ENCODE data around the gene ASCL4. TPM values are rescaled to one million over a fixed set of nuclear protein-coding genes. Genes with fewer than 3 reads are reported as not detected.

The ASCL4 gene
- total RNA-seq, 1 experiment from 2014 or later = not detected

DNA sequence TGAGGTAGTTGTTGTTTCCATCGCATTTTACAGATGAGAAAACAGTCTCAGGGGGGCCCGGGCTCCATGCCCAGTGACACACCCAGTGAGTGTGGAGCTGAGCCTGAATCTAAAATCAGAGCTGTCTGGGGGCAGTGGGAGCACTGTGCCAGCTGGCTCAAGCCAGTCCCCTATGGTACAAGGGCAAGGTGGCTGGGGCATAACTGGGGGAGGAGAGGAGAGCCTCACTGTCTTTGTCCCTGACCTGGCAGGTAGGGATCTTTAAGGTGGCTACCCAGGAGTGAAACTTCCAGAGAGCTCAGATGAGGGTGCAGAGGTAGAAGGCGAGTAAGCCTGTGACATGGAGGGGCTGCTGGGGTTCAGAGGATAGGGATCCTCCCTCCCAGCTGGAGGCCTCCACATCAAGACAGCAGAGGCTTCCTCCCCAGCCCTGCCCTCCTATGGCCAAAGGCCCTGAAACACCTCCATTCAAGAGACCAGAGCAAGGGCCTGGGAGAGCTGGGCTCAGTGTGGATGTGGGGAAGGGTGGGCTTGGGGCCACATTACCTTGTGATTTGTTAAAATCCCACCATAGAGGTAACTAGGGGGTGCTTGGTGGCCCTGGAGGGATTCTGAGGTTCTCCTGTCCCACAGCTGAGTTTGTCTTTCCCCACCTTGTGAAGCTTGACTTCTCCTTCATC is 33.1 kb downstream of the ASCL4 start:
- WGBS (ENCODE audit: extremely low coverage, insufficient read length, low lambda C conversion rate) = no CpG with 5 or more reads among the region's 3 CpGs
- 0 out of 7 replicates have a peak overlapping the region, but pooled peaks of 1 of the 3 experiments have one; percentile 15 for H3K27ac Mint-ChIP-seq
- H3K4me3 Mint-ChIP-seq = no peak overlapping the region
- H2AFZ ChIP-seq (ENCODE audit: low read length) = no peak overlapping the region
- H3K27me3 Mint-ChIP-seq (ENCODE audit: low read depth) = peaks cover 7% of the 10 kb centered on the region
- H3K9me3 ChIP-seq (ENCODE audit: control insufficient read depth, low read depth, low read length) = no peaks in the 10 kb centered on the region
- no peak overlapping the region for H2BK5ac ChIP-seq (ENCODE audit: insufficient read length, low read length)
- peaks cover 0 to 6% of the 10 kb centered on the region in 2 experiments; a peak in 2 of 4 replicates for H3K4me1 Mint-ChIP-seq
- H3K23ac ChIP-seq (ENCODE audit: insufficient read length, low read depth, low read length) = no peak overlapping the region
- DNase-seq = no peak
- no peak overlapping the region for H2BK12ac ChIP-seq (ENCODE audit: insufficient read length, low read depth, low read length)
- H3T11ph ChIP-seq (ENCODE audit: low read length) = no peak overlapping the region
- H4K8ac ChIP-seq (replicated peaks; ENCODE audit: insufficient read length, low read depth, low read length) = no peak overlapping the region
- no peak overlapping the region for H2BK120ac ChIP-seq (ENCODE audit: low read depth, low read length, poor library complexity, severe bottlenecking)
- no peak overlapping the region for H3K18ac ChIP-seq (ENCODE audit: insufficient read length, low read depth, low read length)
- no peaks in the 10 kb centered on the region; the same call in 1 of the 2 replicates for H3K4me1 ChIP-seq (ENCODE audit: insufficient read depth, low read length)
- H4K5ac ChIP-seq (ENCODE audit: insufficient read length, low read depth, low read length) = no peak overlapping the region
- no peak overlapping the region for H2AK5ac ChIP-seq (ENCODE audit: insufficient read length, low read length)
- H3K79me2 ChIP-seq (ENCODE audit: insufficient read depth, low read length) = no peaks in the 10 kb centered on the region
- no peaks in the 10 kb centered on the region for H3K36me3 Mint-ChIP-seq (ENCODE audit: insufficient read depth in 1 of 3, low read depth in 3 of 3)
- no peak overlapping the region for H3K4ac ChIP-seq (ENCODE audit: low read depth, low read length)
- H2BK15ac ChIP-seq (ENCODE audit: low read depth, low read length) = no peak overlapping the region
- no peak overlapping the region for H2BK20ac ChIP-seq (ENCODE audit: low read depth, low read length, poor library complexity, severe bottlenecking)
- no peak overlapping the region for H3K27ac ChIP-seq (ENCODE audit: insufficient read length, low read depth, low read length)
- peak overlapping the region; percentile 36; the same call in 1 of the 2 replicates for H3K14ac ChIP-seq (ENCODE audit: insufficient read depth, low read length)
- H4K91ac ChIP-seq (ENCODE audit: insufficient read length, low read depth, low read length) = no peak overlapping the region
- H3K23me2 ChIP-seq (ENCODE audit: insufficient read length, low read depth, low read length, poor library complexity, severe bottlenecking) = no peaks in the 10 kb centered on the region
- H3K79me1 ChIP-seq (ENCODE audit: insufficient read depth, low read depth, low read length, poor library complexity, severe bottlenecking) = no peaks in the 10 kb centered on the region
- no peak overlapping the region for H3K56ac ChIP-seq (ENCODE audit: insufficient read length, low read depth, low read length)
- no peaks in the 10 kb centered on the region for H3K27me3 ChIP-seq (ENCODE audit: insufficient read depth, low read length)
- no peak overlapping the region for H3K9ac ChIP-seq (ENCODE audit: extremely low read depth, insufficient read length, low read length)
- no peak for TF ChIP-seq CTCF (conservative IDR thresholded peaks at IDR 0.05)
- no peak overlapping the region for H3K4me2 ChIP-seq (ENCODE audit: insufficient read depth, insufficient read length, low read length)
- H4K20me1 ChIP-seq (ENCODE audit: control insufficient read depth, insufficient read depth, insufficient read length) = no peaks in the 10 kb centered on the region
- no peaks in the 10 kb centered on the region; a peak in 1 of 5 replicates for H3K9me3 Mint-ChIP-seq

All from H9 (cell line).